Gastrocnemius medialis (tissue), 4 donors: Measurements from ENCODE around the gene WDR7.

Experiments used
- POLR2A ChIP-seq, 2 donors: fragments of 450-650 bp; IDR thresholded peaks; one replicate each; pipeline ENCODE4 v1.6.1; 2017; ENCODE audit warnings: antibody characterized with exemption in 2 of 2, mild to moderate bottlenecking in 2 of 2, moderate library complexity in 2 of 2
- TF ChIP-seq, protein P1 (sequence below), 5 experiments: fragments of 450-650 bp in 3 of 5; fragments of 200-600 bp in 2 of 5; sonication (generic) in 2 of 5; IDR thresholded peaks in 4 of 5; conservative IDR thresholded peaks in 1 of 5; 1 replicate in 4 of 5; 2 replicates in 1 of 5; pipeline ENCODE4 v1.5.1; 2016 to 2019; ENCODE audit warnings: antibody characterized with exemption in 5 of 5, mild to moderate bottlenecking in 3 of 5, moderate library complexity in 3 of 5

DNA sequence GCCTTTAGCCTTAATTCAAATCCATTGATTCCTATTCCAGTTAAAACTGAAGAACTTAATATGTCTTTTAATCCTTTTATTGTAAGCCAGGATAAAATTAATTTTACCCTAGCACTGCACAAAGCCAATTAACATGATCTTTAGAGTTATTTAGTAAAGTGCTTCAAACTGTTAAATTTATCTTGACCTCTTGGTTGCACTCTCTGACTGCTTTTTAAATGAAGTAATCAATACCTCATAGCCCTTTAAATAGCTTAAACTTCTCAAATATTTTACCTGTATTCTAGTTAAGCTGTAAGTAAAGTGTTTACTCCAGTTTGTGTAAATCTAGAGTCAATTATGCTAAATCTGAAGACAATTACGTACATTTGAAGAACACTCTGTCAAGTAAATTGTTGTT lies 221.0 kb downstream of the WDR7 start:
- TF ChIP-seq, protein P1, sequence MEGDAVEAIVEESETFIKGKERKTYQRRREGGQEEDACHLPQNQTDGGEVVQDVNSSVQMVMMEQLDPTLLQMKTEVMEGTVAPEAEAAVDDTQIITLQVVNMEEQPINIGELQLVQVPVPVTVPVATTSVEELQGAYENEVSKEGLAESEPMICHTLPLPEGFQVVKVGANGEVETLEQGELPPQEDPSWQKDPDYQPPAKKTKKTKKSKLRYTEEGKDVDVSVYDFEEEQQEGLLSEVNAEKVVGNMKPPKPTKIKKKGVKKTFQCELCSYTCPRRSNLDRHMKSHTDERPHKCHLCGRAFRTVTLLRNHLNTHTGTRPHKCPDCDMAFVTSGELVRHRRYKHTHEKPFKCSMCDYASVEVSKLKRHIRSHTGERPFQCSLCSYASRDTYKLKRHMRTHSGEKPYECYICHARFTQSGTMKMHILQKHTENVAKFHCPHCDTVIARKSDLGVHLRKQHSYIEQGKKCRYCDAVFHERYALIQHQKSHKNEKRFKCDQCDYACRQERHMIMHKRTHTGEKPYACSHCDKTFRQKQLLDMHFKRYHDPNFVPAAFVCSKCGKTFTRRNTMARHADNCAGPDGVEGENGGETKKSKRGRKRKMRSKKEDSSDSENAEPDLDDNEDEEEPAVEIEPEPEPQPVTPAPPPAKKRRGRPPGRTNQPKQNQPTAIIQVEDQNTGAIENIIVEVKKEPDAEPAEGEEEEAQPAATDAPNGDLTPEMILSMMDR (IDR thresholded peaks at IDR 0.05 in 4 of 5, conservative IDR thresholded peaks at IDR 0.05 in 1 of 5) = no peak
- TF ChIP-seq POLR2A (IDR thresholded peaks at IDR 0.05) = no peak
